Adrenal gland (tissue), 12 donors: Measurements from ENCODE around the gene GRM4. TPM values are rescaled to one million over a fixed set of nuclear protein-coding genes. Genes with fewer than 3 reads are reported as not detected.

Experiments used
- DNase-seq, 7 donors: peaks; one replicate each; pipeline ENCODE4 v3.0.0-alpha.2; 2019 to 2020
- H3K27ac ChIP-seq, 5 donors: fragments of 200-600 bp; sonication (generic) in 4 of 5; 1 replicate in 3 of 5; 2 replicates in 2 of 5; pipeline versions ENCODE4 v1.5.1 to v1.8.0; 2016 to 2020; ENCODE audit warnings: mild to moderate bottlenecking in 1 of 5
- H3K27me3 ChIP-seq: fragments of 200-600 bp; 2 replicates; pipeline ENCODE4 v1.8.0; 2021
- H3K36me3 ChIP-seq, 2 donors: fragments of 200-600 bp; replicated peaks in 1 of 2; 1 replicate in 1 of 2; 2 replicates in 1 of 2; pipeline versions ENCODE4 v1.5.1 to v1.8.0; 2018 to 2022
- H3K4me1 ChIP-seq, 2 donors: fragments of 200-600 bp; replicated peaks in 1 of 2; 1 replicate in 1 of 2; 2 replicates in 1 of 2; pipeline versions ENCODE4 v1.5.1 to v1.8.0; 2018 to 2021
- H3K4me3 ChIP-seq, 4 donors: fragments of 200-600 bp; sonication (generic) in 3 of 4; one replicate each; pipeline ENCODE4 v1.5.1; 2016 to 2018
- H3K9me3 ChIP-seq, 3 donors: fragments of 200-600 bp; sonication (generic) in 1 of 3; replicated peaks in 1 of 3; 1 replicate in 2 of 3; 2 replicates in 1 of 3; pipeline versions ENCODE4 v1.5.1 to v1.8.0; 2016 to 2021
- CTCF ChIP-seq, 6 experiments: fragments of 450-650 bp in 4 of 6; fragments of 200-600 bp in 2 of 6; sonication (generic) in 1 of 6; IDR thresholded peaks; 1 replicate in 5 of 6; 2 replicates in 1 of 6; pipeline versions ENCODE4 v1.5.1 to v1.8.0; 2016 to 2021; ENCODE audit warnings: antibody characterized with exemption in 6 of 6, mild to moderate bottlenecking in 2 of 6, moderate library complexity in 1 of 6
- POLR2A ChIP-seq, 2 donors: fragments of 450-650 bp; IDR thresholded peaks; one replicate each; pipeline ENCODE4 v1.6.1; 2017; ENCODE audit warnings: antibody characterized with exemption in 2 of 2, mild to moderate bottlenecking in 2 of 2, moderate library complexity in 1 of 2
- WGBS, 4 donors: extraction: QIAGEN DNeasy Blood & Tissue Kit in 2 of 4; methylation state at CpG; one replicate each; pipeline versions ENCODE4 v1.1.5 to v1.1.7; 2013 to 2017; 5-methylcytosine and 5-hydroxymethylcytosine counted together
- intact Hi-C, 2 donors: fragments of 100-400 bp; cut with DNase I; formaldehyde crosslinking; loops; one replicate each; pipeline versions ENCODE4 v1.14.1 to v1.15.0; 2022 to 2023
- polyA plus RNA-seq, 3 donors: library from polyadenylated mRNA; stranded (reverse); fragments of 200-250 nt in 2 of 3; fragments of 350-450 nt in 1 of 3; fragmentation: Illumina TruSeq in 1 of 3; extraction: RNeasy Lipid Tissue Mini Kit (QIAGEN cat#74804) in 1 of 3; gene quantifications; one replicate each; pipeline ENCODE4 v1.2.3, GENCODE V29; 2013 to 2014
- total RNA-seq, 9 donors: library from RNA; depleted of rRNA in 4 of 9; stranded (reverse); fragments of >200 nt in 4 of 9; fragments of 120-200 nt in 1 of 9; fragmentation: NEBNext Ultra II Directional in 1 of 9; extraction: Animal tissue kit (Norgen Biotek cat#: 25700) in 1 of 9; gene quantifications; one replicate each; pipeline versions ENCODE4 v1.1.0 to v1.2.4, GENCODE V29; 2013 to 2023
- donor health status: healthy with polysubstance abuse.
- donor health status: Bipolar disorder and iron deficiency.
- donor health status: DM: yes; HTN: yes; CAD: no.
- donor health status: DM: no; HTN: no; CAD: no.
- donor health status: DM: no; HTN: no; CAD: no.
- donor health status: DM: yes; HTN: yes; CAD: no.

The GRM4 gene
- total and polyA plus RNA-seq, 12 donors, result 0.06 TPM; not detected in 11

DNA sequence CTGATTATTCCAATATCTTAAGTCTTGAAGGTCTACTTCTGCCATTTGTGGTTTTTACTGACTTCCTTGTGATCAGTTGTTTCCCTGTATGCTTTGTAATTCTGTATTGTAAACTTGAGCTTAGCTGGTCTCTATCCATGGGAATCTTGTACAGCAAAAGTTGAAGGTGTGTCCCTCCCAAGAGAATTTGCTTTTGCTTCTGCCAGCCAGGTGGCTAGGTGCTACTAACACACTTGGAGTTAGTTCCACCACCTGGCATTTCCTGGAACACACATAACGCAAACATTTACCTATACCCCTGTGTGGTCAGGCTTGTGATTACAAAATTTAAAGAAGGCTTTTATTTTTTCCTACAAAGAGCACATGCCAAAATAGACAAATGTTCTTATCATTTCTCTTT is 141.2 kb downstream of the GRM4 start:
- intact Hi-C loops, result no loop called here
- 67 to 95% (median 89%) methylated on average over 1 of the region's 1 CpG for WGBS, 4 donors
- H3K4me1 ChIP-seq, result no peaks in the 10 kb centered on the region
- H3K27ac ChIP-seq, result no peak overlapping the region
- H3K4me3 ChIP-seq, result no peak overlapping the region
- no peaks in the 10 kb centered on the region for H3K27me3 ChIP-seq
- no peak for DNase-seq
- H3K36me3 ChIP-seq, result no peaks in the 10 kb centered on the region
- TF ChIP-seq POLR2A (IDR thresholded peaks at IDR 0.05) (no peak), CTCF (IDR thresholded peaks at IDR 0.05) (no peak)
- H3K9me3 ChIP-seq, result no peaks in the 10 kb centered on the region

DNA sequence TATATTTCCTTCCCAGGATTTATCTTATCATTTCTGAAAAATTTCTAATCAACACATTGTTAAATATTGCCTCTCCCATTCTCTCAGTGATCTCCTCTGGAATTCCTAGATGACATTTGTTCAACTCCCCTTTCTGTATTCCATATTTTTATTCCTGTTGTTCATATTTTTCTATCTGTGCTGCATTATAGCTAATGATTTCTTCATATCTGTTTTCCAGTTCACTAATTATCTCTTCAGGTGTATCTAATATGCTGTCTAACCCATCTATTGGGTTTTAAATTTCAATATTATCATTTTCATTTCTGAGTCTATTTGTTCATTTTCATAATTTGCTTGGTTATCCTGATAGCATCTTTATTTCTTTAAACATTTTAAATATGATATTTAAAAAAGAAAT is 141.9 kb downstream of the GRM4 start:
- intact Hi-C loops, result no loop called here
- TF ChIP-seq POLR2A (IDR thresholded peaks at IDR 0.05), result no peak
- no peak for TF ChIP-seq CTCF (IDR thresholded peaks at IDR 0.05)
- no peak for DNase-seq
- Histone ChIP-seq H3K27ac (no peak overlapping the region), H3K9me3 (no peaks in the 10 kb centered on the region), H3K4me1 (no peaks in the 10 kb centered on the region), H3K27me3 (no peaks in the 10 kb centered on the region), H3K36me3 (no peaks in the 10 kb centered on the region), H3K4me3 (no peak overlapping the region)

DNA sequence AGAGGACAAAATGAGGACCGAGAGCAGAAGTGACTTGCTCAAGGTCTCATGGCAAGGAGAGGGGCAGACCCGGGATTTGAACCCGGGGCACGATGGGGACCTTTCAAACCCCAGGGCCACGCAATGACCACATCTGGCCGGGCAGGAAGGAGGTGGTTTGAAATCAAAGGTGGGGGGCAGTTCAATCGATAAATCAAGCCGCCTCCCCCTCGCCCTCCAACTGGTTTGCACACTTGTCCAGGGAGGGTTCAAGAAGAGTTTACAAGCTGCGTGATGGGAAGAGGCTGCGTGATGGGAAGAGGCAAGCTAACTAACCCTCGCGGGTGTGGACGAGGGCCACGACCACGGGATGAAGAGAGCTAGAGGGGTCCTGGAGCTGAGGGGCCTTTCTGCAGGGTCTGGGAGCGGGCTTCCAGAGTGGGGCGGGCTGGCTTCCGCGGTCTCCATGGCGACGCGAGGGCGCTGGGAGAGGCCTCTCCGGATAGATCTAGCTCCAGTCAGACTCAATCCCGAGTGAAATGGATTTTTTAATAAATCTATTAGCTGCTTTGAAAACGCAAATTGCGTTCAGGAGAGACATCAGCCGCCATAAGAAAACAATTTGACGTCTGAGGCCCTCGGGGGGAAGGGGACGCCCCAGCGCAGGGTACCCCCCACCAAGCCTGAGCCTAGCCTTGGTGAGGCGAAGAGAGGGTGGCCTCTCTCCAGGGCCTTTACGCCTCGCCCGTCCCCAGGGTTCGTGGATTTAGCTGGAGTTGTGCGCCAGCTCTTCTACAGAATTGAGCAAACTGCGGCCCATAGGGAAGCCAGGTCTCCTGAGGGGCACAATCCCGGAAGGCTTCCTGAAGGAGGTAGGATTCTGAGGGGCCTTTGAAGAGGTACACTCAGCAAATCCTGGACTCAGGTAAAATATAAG is 143.9 kb downstream of the GRM4 start:
- DNase-seq, result no peak
- Histone ChIP-seq H3K9me3 (no peaks in the 10 kb centered on the region), H3K27ac (no peak overlapping the region), H3K36me3 (no peaks in the 10 kb centered on the region), H3K27me3 (no peaks in the 10 kb centered on the region), H3K4me1 (no peaks in the 10 kb centered on the region), H3K4me3 (no peak overlapping the region)
- TF ChIP-seq POLR2A (IDR thresholded peaks at IDR 0.05) (no peak), CTCF (IDR thresholded peaks at IDR 0.05) (no peak)
- 56 to 58% (median 57%) methylated on average over 29 to 41 of the region's 41 CpGs for WGBS, 4 donors
- intact Hi-C loops, result no loop called here

- Histone ChIP-seq H3K4me1 (no peaks in the 10 kb centered on the region), H3K36me3 (no peaks in the 10 kb centered on the region), H3K4me3 (no peak overlapping the region), H3K27me3 (no peaks in the 10 kb centered on the region), H3K9me3 (no peaks in the 10 kb centered on the region), H3K27ac (no peak overlapping the region)
- no peak for DNase-seq
- intact Hi-C loops, result no loop called here
- 78 to 91% (median 85%) methylated on average over 3 to 5 of the region's 5 CpGs for WGBS, 4 donors
- TF ChIP-seq POLR2A (IDR thresholded peaks at IDR 0.05), result no peak
- TF ChIP-seq CTCF (IDR thresholded peaks at IDR 0.05), result no peak
These were observed 145.6 kb downstream of the GRM4 start for GRCh38 chr6:34000281-34000680.
